ENCODE measurements around the gene UGCG.
A peak's percentile ranks its signal among the peaks of the same experiment; 100 is the strongest.

Gene UGCG

GRCh38 chr9:111969622-111970021, 73.0 kb downstream of the UGCG start:
- TF ChIP-seq TAF1 (IDR thresholded peaks at IDR 0.05; ENCODE audit: low read depth) = no peak
- TF ChIP-seq MAX (IDR thresholded peaks at IDR 0.05) = no peak
- TF ChIP-seq CEBPB (IDR thresholded peaks at IDR 0.05) = no peak
- no peak for TF ChIP-seq CREB1 (IDR thresholded peaks at IDR 0.05; ENCODE audit: low read depth)
- no peak for TF ChIP-seq ZBTB7A (IDR thresholded peaks at IDR 0.05; ENCODE audit: low read depth)
- no peak for TF ChIP-seq REST (IDR thresholded peaks at IDR 0.05; ENCODE audit: low read depth)
- no peak for TF ChIP-seq NFIC (IDR thresholded peaks at IDR 0.05)
- no peak for TF ChIP-seq EP300 (IDR thresholded peaks at IDR 0.05; ENCODE audit: borderline replicate concordance)
- TF ChIP-seq TEAD4 (IDR thresholded peaks at IDR 0.05) = no peak
- no peak for TF ChIP-seq YY1 (IDR thresholded peaks at IDR 0.05; ENCODE audit: low read depth)
- no peak for TF ChIP-seq RAD21 (IDR thresholded peaks at IDR 0.05; ENCODE audit: low read depth)
- TF ChIP-seq USF1 (IDR thresholded peaks at IDR 0.05) = no peak
- no peak for TF ChIP-seq EGR1 (IDR thresholded peaks at IDR 0.05)

- TF ChIP-seq FOXM1 (IDR thresholded peaks at IDR 0.05; ENCODE audit: borderline replicate concordance, low read depth) (no peak), TAF1 (IDR thresholded peaks at IDR 0.05; ENCODE audit: low read depth) (no peak), REST (IDR thresholded peaks at IDR 0.05; ENCODE audit: low read depth) (no peak), CEBPB (IDR thresholded peaks at IDR 0.05) (no peak), EGR1 (IDR thresholded peaks at IDR 0.05) (no peak), ZBTB7A (IDR thresholded peaks at IDR 0.05; ENCODE audit: low read depth) (no peak), EP300 (IDR thresholded peaks at IDR 0.05; ENCODE audit: borderline replicate concordance) (no peak), NFIC (IDR thresholded peaks at IDR 0.05) (no peak)
These were observed 74.2 kb downstream of the UGCG start for GRCh38 chr9:111970827-111971226.

- no peak for TF ChIP-seq YY1 (IDR thresholded peaks at IDR 0.05; ENCODE audit: low read depth)
- TF ChIP-seq NFIC (IDR thresholded peaks at IDR 0.05) = peak; percentile 43
- TF ChIP-seq TEAD4 (IDR thresholded peaks at IDR 0.05) = 0 out of 2 replicates have a peak, but pooled peaks have one; percentile 9
- TF ChIP-seq MAX (IDR thresholded peaks at IDR 0.05) = peak; percentile 68
- no peak for TF ChIP-seq EP300 (IDR thresholded peaks at IDR 0.05; ENCODE audit: borderline replicate concordance)
These were observed 77.6 kb downstream of the UGCG start for GRCh38 chr9:111974092-111974681.

- no peak for TF ChIP-seq ZBTB7A (IDR thresholded peaks at IDR 0.05; ENCODE audit: low read depth)
- peak; percentile 70 for TF ChIP-seq RAD21 (IDR thresholded peaks at IDR 0.05; ENCODE audit: low read depth)
These were observed 79.1 kb downstream of the UGCG start for GRCh38 chr9:111975709-111976108.

GRCh38 chr9:111978616-111979015, 82.0 kb downstream of the UGCG start:
- no peak for TF ChIP-seq CREB1 (IDR thresholded peaks at IDR 0.05; ENCODE audit: low read depth)
- no peak for TF ChIP-seq MAX (IDR thresholded peaks at IDR 0.05)
- TF ChIP-seq RAD21 (IDR thresholded peaks at IDR 0.05; ENCODE audit: low read depth) = no peak
- TF ChIP-seq CEBPB (IDR thresholded peaks at IDR 0.05) = no peak
- no peak for TF ChIP-seq TCF12 (IDR thresholded peaks at IDR 0.05; ENCODE audit: low read depth)
- no peak for TF ChIP-seq ZBTB7A (IDR thresholded peaks at IDR 0.05; ENCODE audit: low read depth)
- TF ChIP-seq USF1 (IDR thresholded peaks at IDR 0.05) = no peak
- no peak for TF ChIP-seq EGR1 (IDR thresholded peaks at IDR 0.05)
- TF ChIP-seq FOXM1 (IDR thresholded peaks at IDR 0.05; ENCODE audit: borderline replicate concordance, low read depth) = no peak
- TF ChIP-seq YY1 (IDR thresholded peaks at IDR 0.05; ENCODE audit: low read depth) = no peak
- TF ChIP-seq REST (IDR thresholded peaks at IDR 0.05; ENCODE audit: low read depth) = no peak
- no peak for TF ChIP-seq EP300 (IDR thresholded peaks at IDR 0.05; ENCODE audit: borderline replicate concordance)
